NCI-H1930 (cell line): ENCODE results near the gene OR51I2.

Experiments
- DNase-seq, 2 experiments: peaks; one replicate each; lab custom pipeline; 2025; lab: John Stamatoyannopoulos, UW

The OR51I2 gene

GRCh38 chr11:5505363-5506048, 56.4 kb downstream of the OR51I2 start:
- no peak for DNase-seq
